NCI-H2107 treated with DMSO at 0.1 percent for 48 hours (cell line): ENCODE data around the gene MIA2.
"Not testable (repeated sequence)": the region's sequence is repeated elsewhere in the genome, so short reads cannot be mapped to it uniquely, and the experiment has no call there.

ENCODE experiments used
- DNase-seq: peaks from one replicate; lab custom pipeline; 2025; ENCODE audit not compliant: unreplicated experiment; lab: John Stamatoyannopoulos, UW

Gene MIA2

GRCh38 chr14:39267608-39268005 is 33.9 kb downstream of the MIA2 start:
- DNase-seq: peak; percentile 34

GRCh38 chr14:39268393-39268792 is 34.7 kb downstream of the MIA2 start:
- peak; percentile 89 for DNase-seq

- DNase-seq: no peak
These were observed 39.2 kb downstream of the MIA2 start for GRCh38 chr14:39272918-39273317.

GRCh38 chr14:39275395-39275794 is 41.7 kb downstream of the MIA2 start:
- DNase-seq: no peak

GRCh38 chr14:39276005-39276404 is 42.3 kb downstream of the MIA2 start:
- no peak for DNase-seq

DNA sequence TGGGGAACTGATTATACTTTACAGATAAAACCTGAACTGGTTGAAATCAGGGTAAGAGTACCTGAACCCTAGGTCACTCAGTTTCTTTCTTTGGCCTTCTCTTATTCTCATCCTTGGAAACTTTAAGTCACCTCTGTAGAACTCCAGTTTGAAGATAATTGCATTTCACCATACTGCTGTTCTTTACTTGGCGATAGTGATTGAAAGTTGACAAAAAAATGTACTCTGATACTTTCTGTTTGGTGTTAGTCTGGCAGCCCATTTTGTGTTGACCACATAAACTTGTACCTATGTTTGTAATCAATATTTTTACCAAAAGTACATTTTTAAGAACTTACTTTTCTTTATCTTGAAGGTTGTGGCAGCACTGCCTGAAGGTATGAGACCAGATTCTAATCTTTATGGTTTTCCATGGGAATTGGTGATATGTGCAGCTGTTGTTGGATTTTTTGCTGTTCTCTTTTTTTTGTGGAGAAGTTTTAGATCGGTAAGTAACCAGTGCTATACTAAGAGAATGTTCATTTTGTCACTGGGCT is 42.9 kb downstream of the MIA2 start:
- no peak for DNase-seq

- no peak for DNase-seq
These were observed 45.8 kb downstream of the MIA2 start for GRCh38 chr14:39279515-39279914.

DNA sequence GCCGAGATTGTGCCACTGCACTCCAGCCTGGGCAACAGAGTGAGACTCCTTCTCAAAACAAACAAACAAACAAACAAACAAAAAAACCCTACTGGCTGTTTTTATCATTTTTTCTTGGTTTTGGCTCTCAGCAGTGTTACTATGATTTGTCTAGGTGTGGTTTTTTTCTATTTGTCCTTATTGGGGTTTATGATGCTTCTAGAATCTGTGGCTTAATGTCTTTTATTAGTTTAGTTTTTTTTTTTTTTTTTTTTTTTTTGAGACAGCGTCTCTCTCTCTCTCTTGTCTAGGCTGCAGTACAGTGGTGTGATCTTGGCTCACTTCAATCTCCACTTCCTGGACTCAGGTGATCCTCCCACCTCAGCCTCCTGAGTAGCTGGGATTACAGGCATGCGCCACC is 47.0 kb downstream of the MIA2 start:
- DNase-seq: not testable (repeated sequence)

GRCh38 chr14:39289523-39289922 is 55.8 kb downstream of the MIA2 start:
- no peak for DNase-seq

GRCh38 chr14:39291701-39292100 is 58.0 kb downstream of the MIA2 start:
- DNase-seq: no peak

- no peak for DNase-seq
These were observed 59.9 kb downstream of the MIA2 start for GRCh38 chr14:39293629-39294028.

DNA sequence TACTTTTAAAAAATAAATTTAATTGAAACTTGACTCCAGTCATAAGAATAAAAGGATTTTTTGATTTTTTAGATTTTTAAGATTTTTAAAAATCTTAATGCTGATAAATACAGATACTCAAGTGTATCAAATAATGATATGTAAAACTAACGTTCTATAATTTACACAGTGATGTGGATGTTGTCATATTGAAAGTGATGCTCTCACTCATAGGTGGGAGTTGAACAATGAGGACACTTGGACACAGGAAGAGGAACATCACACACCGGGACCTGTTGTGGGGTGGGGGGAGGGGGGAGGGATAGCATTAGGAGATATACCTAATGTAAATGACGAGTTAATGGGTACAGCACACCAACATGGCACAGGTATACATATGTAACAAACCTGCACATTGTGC is 66.7 kb downstream of the MIA2 start:
- not testable (repeated sequence) for DNase-seq

GRCh38 chr14:39302124-39302810 is 68.6 kb downstream of the MIA2 start:
- DNase-seq: no peak

GRCh38 chr14:39303115-39303514 is 69.4 kb downstream of the MIA2 start:
- DNase-seq: no peak

DNA sequence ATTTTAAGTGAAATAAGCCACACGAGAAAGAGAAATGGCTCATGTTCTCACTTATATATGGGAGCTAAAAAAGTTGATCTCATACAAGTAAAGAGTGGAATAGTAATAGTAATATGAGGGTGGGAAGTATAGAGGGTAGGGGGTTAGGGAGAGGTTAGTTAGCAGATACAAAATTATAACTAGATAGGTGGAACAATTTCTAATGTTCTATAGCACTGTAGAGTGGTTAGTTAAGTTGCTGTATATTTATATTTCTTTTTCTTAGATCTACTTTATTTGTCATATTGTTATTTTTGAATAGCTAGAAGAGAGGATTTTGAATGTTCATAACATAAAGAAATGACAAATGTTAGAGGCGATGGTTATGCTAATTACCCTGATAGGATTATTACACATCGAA is 74.1 kb downstream of the MIA2 start:
- DNase-seq: no peak

GRCh38 chr14:39310051-39310450 is 76.3 kb downstream of the MIA2 start:
- DNase-seq: no peak

DNA sequence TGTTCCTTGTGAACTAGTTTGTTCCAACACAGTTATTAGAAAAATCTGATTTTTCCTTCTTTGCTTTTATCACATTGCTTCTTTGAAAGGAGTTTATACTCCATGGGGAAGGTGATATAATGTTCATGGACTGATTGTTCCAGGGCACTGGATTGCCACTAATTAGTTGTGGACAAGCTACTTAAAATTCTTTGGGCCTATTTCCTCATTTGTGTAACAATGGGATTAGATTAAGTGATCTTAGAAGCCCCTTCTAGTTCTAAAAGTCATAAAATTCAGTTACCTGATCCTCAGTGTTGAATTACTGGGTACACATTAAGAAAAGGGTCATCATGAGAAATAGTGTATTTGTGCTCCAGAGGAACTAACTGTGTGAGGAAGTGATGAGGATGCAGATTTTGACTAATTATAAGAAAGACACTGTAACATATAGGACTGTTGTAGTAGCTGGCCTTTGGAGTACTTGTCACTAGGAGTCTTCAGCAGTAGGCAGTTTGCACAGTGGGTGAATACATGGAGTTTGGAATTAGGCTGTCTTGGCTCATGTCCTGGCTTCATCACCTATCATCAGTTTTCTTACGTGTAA is 82.2 kb downstream of the MIA2 start:
- peak; percentile 30 for DNase-seq

- no peak for DNase-seq
These were observed 83.3 kb downstream of the MIA2 start for GRCh38 chr14:39316830-39317553.

- no peak for DNase-seq
These were observed 84.9 kb downstream of the MIA2 start for GRCh38 chr14:39318574-39318973.

- peak; percentile 8 for DNase-seq
These were observed 85.7 kb downstream of the MIA2 start for GRCh38 chr14:39319381-39319780.

DNA sequence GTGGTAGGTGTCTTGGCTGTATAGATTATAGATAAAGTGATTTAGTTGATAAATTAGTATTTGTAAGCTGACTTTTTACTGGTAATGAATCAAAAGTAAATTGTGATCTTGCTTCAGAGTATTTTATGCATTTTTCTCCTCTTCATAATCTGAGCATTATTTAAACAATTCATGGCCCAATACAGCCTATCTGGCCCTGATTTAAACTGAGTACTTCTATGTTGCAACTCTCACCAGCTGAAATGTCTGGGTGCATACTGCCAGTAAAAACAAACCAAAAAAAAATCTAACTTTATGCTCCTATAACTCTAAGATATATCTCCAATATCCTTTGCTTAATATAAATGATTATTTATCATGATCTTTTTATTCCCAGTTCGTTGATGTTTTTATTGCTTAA is 86.6 kb downstream of the MIA2 start:
- DNase-seq: no peak

- DNase-seq: no peak
These were observed 89.1 kb downstream of the MIA2 start for GRCh38 chr14:39322807-39323206.
